Thoracic aorta (tissue), 2 donors: ENCODE results near the gene C9orf78. TPM values are rescaled to one million over a fixed set of nuclear protein-coding genes. Genes with fewer than 3 reads are reported as not detected.

Source experiments
- ATAC-seq: fragments of 150-250 bp; one replicate; pipeline ENCODE4 v1.8.0; 2017; ENCODE audit warnings: low read depth; ENCODE audit not compliant: insufficient number of reproducible peaks, low FRiP score
- DNase-seq: peaks from one replicate; pipeline ENCODE4 v3.0.0-alpha.2; 2020; ENCODE audit warnings: low spot score
- H3K27ac ChIP-seq, 2 donors: fragments of 200-600 bp; sonication (generic); 1 replicate in 1 of 2; 2 replicates in 1 of 2; pipeline ENCODE4 v1.5.1; 2016; ENCODE audit warnings: mild to moderate bottlenecking in 2 of 2, moderate library complexity in 2 of 2
- H3K27me3 ChIP-seq: fragments of 200-600 bp; sonication (generic); replicated peaks from 2 replicates; pipeline ENCODE4 v1.6.0; 2016; ENCODE audit warnings: mild to moderate bottlenecking; ENCODE audit not compliant: insufficient read depth
- H3K36me3 ChIP-seq: fragments of 200-600 bp; sonication (generic); one replicate; pipeline ENCODE4 v1.5.1; 2016
- H3K4me1 ChIP-seq, 2 donors: fragments of 200-600 bp; sonication (generic); 1 replicate in 1 of 2; 2 replicates in 1 of 2; pipeline versions ENCODE4 v1.5.1 to v1.6.0; 2016; ENCODE audit warnings: low read depth in 2 of 2, mild to moderate bottlenecking in 1 of 2; ENCODE audit not compliant: control insufficient read depth in 1 of 2
- H3K4me3 ChIP-seq: fragments of 200-600 bp; sonication (generic); 2 replicates; pipeline ENCODE4 v1.5.1; 2016; ENCODE audit warnings: mild to moderate bottlenecking
- H3K9me3 ChIP-seq: fragments of 200-600 bp; sonication (generic); 2 replicates; pipeline ENCODE4 v1.5.1; 2016
- CTCF ChIP-seq: fragments of 200-600 bp; sonication (generic); IDR thresholded peaks from one replicate; pipeline ENCODE4 v1.5.1; 2019; ENCODE audit warnings: antibody characterized with exemption
- total RNA-seq, 2 donors: library from RNA; depleted of rRNA; stranded (reverse); fragments of >200 nt; gene quantifications; one replicate each; pipeline versions ENCODE4 v1.1.0 to v1.2.3, GENCODE V29; 2016

C9orf78 gene
- total RNA-seq, 2 donors from 2014 or later: 47.8 to 140 TPM

DNA sequence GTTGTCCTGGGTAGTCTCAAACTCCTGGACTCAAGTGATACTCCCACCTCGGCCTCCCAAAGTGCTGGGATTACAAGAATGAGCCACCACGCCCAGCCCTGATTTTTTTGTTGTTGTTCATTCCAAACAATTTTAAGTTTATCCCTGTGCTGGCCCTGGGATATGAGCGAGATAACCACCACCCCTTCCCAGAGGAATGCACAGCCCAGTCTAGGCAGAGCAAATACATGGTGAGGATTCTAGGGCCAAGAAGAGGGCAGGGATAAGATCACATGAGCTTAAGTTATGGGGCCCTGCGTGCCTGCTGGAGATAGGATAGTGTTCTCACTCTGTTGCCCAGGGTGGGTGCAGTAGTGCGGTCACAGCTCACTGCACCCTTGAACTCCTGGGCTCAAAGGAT is 53.1 kb downstream of the C9orf78 start:
- H3K27ac ChIP-seq: no peak overlapping the region
- H3K27me3 ChIP-seq: no peaks in the 10 kb centered on the region
- H3K9me3 ChIP-seq: no peaks in the 10 kb centered on the region
- H3K4me1 ChIP-seq: peaks cover 6 to 8% of the 10 kb centered on the region in 2 donors
- ATAC-seq: no peak
- TF ChIP-seq CTCF: no peak
- no peak for DNase-seq
- no peak overlapping the region for H3K4me3 ChIP-seq
- H3K36me3 ChIP-seq: no peaks in the 10 kb centered on the region

DNA sequence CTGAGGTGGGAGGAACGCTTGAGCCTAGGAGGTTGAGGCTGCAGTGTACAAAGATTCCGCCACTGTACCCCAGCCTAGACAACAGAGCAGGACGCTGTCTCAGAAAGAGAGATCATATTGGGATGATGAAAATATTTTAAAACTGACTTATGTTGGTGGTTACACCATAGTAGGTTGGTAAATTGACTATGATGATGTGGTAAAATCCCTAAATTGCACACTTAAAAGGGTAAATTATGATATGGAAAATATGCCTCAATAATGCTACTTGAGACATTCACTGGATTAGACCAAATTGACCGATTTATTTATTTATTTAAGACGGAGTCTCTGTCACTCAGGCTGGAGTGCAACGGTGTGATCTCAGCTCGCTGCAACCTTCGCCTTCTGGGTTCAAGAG is 53.9 kb downstream of the C9orf78 start:
- Histone ChIP-seq H3K4me1 (peaks cover 6 to 13% of the 10 kb centered on the region in 2 donors), H3K36me3 (no peaks in the 10 kb centered on the region), H3K9me3 (no peaks in the 10 kb centered on the region), H3K27me3 (no peaks in the 10 kb centered on the region), H3K4me3 (no peak overlapping the region), H3K27ac (no peak overlapping the region)
- TF ChIP-seq CTCF: no peak
- DNase-seq: no peak
- ATAC-seq: no peak

GRCh38 chr9:129779560-129780190 is 55.4 kb downstream of the C9orf78 start:
- no peaks in the 10 kb centered on the region for H3K9me3 ChIP-seq
- H3K4me3 ChIP-seq: no peak overlapping the region
- TF ChIP-seq CTCF: no peak
- no peaks in the 10 kb centered on the region for H3K27me3 ChIP-seq
- no peak for DNase-seq
- no peaks in the 10 kb centered on the region for H3K36me3 ChIP-seq
- H3K4me1 ChIP-seq: peaks cover 6 to 13% of the 10 kb centered on the region in 2 donors
- ATAC-seq: no peak
- no peak overlapping the region for H3K27ac ChIP-seq

GRCh38 chr9:129778469-129778868 is 56.6 kb downstream of the C9orf78 start:
- Histone ChIP-seq H3K4me3 (no peak overlapping the region), H3K36me3 (no peaks in the 10 kb centered on the region), H3K4me1 (peaks cover 6 to 13% of the 10 kb centered on the region in 2 donors), H3K27ac (no peak overlapping the region), H3K27me3 (no peaks in the 10 kb centered on the region), H3K9me3 (no peaks in the 10 kb centered on the region)
- no peak for ATAC-seq
- DNase-seq: no peak
- TF ChIP-seq CTCF: no peak

- ATAC-seq (no peak), DNase-seq (no peak)
- no peaks in the 10 kb centered on the region for H3K36me3 ChIP-seq
- no peak for TF ChIP-seq CTCF
- peaks cover 6 to 13% of the 10 kb centered on the region in 2 donors for H3K4me1 ChIP-seq
- no peak overlapping the region for H3K4me3 ChIP-seq
- peak overlapping the region; percentile 36 to 45 for H3K27ac ChIP-seq
- no peaks in the 10 kb centered on the region for H3K9me3 ChIP-seq
- no peaks in the 10 kb centered on the region for H3K27me3 ChIP-seq
Measured at GRCh38 chr9:129777769-129778130, 57.3 kb downstream of the C9orf78 start.

Other genes with a start within 250 kb of the C9orf78 start
- not detected for gene C9orf50, start 214.2 kb downstream of the C9orf78 start, total RNA-seq
- gene NTMT1, start 209.1 kb downstream of the C9orf78 start, total RNA-seq: 10 to 100 TPM; 16.9 to 27.2 TPM
- 10 to 100 TPM; 23.0 to 31.0 TPM for gene ASB6, start 193.1 kb downstream of the C9orf78 start, total RNA-seq
- 10 to 100 TPM; 42.0 to 66.1 TPM for gene PRRX2, start 169.6 kb downstream of the C9orf78 start, total RNA-seq
- gene PTGES, start 82.2 kb downstream of the C9orf78 start, total RNA-seq: 1 to 10 TPM; 1.7 to 2.2 TPM
- 10 to 100 TPM; 28.4 to 33.4 TPM for gene TOR1B, start 32.1 kb downstream of the C9orf78 start, total RNA-seq
- 10 to 100 TPM; 36.1 to 39.3 TPM for gene TOR1A, start 11.1 kb downstream of the C9orf78 start, total RNA-seq
- gene USP20, start 183 bp upstream of the C9orf78 start, total RNA-seq: 10 to 100 TPM; 47.8 to 51.2 TPM
- 10 to 100 TPM; 71.5 to 80.3 TPM for gene FNBP1, start 207.9 kb upstream of the C9orf78 start, total RNA-seq
- 10 to 100 TPM; 47.5 to 51.9 TPM for gene GPR107, start 218.6 kb upstream of the C9orf78 start, total RNA-seq